Measurements from ENCODE around the gene CLK4.
A peak's percentile ranks its signal among the peaks of the same experiment; 100 is the strongest.

Gene CLK4

DNA sequence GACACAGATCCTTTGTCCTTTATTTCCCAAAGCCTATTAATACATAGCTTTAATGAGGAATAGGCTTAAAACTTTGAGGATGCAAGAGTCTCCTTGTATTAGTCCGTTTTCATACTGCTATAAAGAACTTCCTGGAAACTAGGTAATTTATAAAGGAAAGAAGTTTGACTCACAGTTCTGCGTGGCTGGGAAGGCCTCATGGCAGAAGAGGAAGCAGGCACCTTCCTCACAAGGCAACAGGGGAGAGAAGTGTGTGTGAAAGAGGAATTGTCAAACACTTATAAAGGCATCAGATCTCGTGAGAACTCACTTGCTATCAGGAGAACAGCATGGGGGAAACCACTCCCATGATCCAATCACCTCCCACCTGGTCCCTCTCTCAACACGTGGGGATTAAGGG is 5.4 kb upstream of the CLK4 start:
- no peak for DNase-seq

DNA sequence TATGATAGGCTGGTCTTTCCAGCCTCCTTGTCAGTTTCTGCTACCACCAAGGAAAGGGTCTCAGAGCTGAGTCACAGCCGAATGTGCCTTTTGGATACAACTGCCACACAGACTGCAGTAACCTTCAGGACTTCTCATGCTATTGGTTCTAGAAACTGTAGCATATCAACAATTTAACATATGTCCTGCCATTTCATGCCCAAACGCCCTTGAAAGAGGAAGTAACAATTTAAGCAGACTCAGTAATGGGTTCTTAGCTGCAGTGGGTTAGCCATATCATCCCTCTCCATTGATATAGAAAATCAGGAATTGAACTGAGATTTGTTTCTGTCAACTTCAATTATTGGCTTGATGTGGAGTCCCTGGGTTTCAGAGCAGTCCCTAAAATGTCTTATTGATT is 4.1 kb upstream of the CLK4 start:
- no peak for DNase-seq

DNA sequence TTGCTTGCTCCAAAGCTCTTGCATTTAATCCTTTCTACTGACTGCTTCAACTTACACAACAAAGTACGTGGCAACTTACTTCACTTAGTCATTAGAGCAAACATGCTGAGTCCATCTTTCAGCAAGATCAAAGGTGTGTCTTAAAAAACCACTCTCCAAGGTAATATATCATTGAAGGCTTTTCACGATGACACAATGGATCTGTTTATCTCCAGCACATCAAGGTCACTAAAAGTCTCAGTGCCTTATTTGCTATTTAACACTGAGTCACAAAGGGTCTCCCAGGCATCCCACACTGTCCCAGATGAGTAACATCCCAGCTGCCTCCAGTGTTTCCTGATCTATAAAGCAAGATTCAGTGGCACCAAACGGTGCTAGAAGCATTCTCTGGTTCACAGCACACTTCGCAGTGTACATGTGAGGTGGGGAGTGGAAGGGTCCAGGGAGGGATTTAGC is 3.7 kb upstream of the CLK4 start:
- no peak for DNase-seq

DNA sequence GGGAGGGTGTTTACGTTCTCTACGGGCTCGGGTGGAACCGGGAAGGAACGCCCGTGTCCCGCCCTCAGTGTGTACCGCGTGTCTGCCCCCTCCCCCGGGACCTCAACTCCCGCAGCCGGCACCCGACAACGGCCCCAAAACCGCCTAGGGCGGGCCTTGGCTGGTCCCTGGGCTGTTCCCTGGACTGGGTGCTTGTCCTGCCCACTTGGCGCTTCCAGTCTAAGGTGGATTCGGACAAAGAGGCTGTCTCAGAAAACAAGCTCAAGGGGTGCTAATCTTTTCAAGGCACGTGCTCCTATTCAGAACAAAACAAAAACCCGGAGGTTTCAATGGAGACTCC is 379 bp upstream of the CLK4 start:
- no peak for DNase-seq

DNA sequence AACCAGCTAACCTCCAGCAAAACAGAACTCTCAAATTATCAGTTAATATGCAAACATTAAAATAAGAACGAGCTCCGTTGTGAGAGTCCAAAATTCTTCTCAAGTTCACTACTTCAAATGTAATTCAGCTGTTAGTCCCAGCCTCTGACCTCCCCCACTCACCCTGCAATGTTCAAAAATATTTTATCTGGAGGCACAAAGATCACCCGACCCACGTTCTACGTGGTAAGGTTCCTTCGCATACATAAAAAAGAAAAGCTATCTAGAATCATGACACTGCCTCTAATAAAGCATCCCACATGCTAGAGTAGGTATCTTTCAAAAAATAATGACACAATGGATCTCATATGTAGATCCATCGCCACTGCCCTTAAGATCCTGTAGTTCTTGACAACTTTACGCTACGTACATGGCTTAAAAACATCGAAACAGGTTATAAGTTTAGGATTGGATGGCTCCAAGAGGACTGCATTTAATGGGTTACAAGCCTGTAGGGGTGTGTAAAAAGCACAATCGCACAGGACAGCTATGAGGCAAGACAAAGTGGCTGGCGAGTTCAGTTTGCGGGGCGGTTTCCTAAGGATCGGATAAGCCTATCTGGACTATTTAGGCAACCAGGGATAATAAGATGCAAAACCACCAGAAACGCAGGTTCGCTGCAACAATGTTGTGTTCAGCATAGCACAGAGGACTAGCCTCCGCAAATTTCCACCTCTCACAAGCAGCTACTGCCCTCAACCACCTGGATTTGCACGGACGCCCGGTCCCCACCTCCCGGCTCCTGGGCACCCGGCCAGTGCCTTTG is 969 bp downstream of the CLK4 start:
- DNase-seq = no peak

DNA sequence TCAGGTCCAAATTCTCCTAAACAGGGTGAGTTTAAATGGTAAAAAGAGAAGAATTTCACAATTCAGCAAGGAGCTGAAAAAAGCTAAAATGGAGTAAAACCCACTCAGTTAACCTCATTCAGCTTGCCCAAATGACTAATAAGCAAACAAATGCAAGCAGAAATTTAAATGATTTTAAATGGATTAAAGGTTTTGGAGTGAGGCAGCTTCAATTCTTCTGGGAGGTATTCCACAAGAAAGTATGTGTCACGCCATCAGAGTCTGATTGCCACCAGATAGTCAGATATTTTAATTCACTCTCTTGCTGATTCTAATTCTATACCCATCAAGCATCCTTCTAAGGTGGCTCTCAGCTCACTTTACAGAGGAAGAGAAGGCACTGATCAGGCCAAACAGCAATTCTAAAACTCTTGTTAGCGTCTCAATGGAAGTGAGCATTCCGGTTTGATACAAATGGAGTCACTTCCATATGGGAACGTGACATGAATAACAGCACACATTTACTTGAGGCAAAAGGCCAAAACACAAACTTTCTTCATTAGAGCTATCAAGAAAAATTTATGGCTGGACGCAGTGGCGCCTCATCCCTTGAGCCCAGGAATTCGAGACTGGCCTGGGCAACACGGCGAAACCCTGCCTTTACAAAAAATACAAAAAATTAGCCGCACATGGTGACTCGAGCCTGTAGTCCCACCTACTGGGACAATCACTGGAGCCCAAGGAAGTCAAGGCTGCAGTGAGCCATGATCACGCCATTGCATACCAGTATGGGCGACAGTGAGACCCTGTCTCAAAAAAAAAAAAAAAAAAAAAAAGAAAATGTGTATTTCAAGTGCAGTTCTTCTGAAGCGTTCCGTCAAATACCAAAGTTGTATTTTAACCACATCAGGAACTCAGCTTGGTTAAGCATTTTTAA is 2.0 kb downstream of the CLK4 start:
- no peak for DNase-seq

DNA sequence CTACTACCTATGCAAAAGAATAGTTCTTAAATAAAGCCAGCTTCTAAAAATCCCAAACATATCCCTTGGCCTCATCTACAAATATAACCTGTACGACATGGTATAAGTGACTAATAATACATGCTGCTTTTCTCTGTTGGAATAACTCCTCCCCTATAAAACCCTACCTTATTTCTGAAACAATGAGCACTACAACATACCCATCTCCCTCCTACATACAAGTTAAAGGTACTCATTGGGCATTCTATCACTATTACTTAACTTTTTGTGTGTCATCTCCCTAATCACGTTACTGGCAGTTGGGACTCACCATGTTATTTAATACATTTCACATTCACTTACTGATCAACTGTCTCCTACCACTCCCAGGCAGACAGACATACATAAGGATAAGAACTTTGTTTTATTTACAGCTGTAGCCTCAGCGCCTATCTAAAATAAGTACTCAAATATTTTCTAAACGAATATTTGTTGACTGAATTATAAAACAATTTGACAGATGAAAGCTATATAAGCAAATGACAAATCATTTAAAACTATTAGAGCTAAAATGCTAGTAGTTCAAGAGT is 4.1 kb downstream of the CLK4 start:
- no peak for DNase-seq

DNA sequence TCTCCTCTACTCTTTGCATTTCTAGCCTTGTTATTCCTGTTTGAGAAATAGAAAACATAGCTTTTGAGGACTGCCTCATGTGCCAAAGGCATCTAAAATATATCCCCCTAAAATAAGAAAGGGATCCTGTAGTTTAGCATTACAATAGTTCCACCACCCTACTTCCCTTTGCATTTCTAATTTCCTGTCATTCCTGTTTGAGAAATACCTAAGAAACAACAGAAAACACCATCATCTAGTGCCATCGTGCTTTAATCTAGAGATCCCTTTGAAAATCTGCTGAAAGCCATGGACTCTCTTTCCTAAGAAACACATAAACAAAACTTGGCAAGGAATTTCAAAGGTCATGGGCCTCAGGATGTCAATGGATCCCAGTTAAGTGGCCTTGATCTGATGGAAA is 7.5 kb downstream of the CLK4 start:
- DNase-seq = no peak

DNA sequence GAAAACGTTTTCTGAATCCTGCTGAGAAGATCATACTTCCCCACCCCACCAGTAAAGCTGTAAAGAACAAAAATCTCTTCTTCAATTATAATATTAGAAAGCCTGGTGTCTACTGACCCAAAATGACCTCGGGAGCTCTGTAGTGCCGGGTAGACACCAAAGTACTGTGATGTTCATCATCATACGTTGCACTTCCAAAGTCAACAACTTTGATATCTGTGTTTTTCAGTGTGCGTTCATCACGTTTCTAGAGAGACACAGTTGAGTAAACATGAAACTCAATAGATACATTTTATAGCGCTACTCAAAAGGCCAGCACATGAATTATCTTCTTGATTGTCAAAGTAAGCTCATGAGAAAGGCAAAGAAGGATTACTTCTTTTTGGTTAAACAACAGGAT is 14.6 kb downstream of the CLK4 start:
- DNase-seq = no peak

DNA sequence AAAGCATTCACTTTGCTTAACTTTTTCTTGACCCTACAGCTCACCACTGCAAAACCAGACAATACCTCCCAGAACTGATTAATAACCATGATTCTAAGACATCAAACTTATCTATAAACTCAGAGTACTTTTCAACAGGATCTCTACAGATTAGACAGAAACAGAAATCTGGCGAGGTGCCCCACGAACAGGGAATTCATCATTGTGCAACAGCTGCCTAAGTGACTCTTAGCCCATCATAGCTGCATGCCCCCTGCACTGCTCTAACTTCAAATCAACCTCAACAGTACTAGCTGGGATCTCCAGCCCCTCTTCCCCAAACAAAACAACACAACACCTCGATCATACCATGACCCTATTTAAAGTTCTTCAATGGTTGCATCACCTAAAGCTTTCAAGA is 20.6 kb downstream of the CLK4 start:
- DNase-seq = no peak

DNA sequence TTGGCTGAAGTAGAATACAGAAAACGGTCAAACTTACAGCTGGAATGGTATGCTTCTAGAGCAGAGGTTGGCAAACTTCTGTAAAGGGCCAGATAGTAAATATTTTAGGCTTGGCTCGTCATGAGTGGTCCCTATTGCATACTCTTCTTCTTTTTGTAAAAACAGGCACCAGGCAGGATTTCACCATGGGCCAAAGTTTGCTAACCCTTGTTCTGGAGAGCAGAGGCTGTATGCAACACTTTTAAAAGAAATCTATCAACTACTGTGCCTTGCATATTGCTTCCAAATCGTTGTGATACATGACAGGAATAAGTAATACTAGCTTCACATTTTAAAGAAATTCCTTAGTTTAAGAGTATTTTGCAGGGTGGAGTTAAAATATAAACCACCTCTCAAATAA is 21.1 kb downstream of the CLK4 start:
- DNase-seq = no peak

DNA sequence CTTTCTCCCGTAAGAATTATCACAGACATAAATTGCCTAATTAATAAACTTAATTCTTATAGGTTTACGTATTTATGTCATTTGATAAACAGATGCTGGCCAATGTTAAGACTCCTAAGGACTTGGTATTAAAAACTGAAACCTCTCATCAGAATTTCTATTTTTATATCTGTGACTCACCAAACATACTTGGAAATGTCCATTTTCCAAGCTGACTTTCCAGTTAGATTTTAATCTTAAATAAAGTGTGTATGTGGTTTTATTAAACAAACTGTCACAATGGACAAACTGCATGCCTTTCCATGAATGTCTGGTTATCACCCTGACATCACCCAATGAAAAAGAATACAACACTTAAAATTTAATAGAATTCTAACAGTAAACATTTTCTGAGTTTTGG is 24.1 kb downstream of the CLK4 start:
- no peak for DNase-seq

DNA sequence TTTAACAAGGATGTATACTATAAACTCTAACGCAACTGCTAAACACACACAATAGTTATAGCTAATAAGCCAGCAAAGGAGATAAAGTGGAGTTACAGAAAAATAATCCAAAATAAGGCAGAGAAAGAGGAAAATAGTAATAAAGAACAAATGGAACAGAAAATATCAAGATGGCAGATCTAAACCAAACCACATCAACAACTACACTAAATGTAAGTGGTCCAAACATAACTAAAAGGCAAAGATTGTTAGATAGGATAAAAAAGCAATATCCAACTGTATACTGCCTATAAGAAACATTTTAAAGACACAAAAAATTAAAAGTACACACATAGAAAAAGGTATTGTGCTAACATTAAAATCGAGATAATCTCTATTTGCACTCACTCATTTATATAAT is 31.1 kb downstream of the CLK4 start:
- DNase-seq = no peak

DNA sequence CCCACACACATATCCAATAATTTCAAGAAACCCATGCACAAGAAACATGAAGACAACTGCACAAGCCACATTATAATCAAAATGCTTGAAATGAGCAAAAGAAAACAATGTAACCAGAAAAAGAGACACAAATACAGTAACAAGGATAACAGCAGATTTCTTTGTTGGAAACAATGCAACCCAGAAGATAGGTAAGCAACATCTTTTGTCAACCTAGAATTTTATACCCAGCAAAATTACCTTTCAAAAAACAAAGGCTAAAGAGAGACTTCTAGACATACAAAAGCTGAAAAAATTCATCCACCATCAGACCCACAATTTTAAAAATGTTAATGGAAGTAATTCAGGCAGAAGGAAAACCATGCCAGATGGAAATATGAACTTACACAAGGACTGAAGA is 31.7 kb downstream of the CLK4 start:
- no peak for DNase-seq

DNA sequence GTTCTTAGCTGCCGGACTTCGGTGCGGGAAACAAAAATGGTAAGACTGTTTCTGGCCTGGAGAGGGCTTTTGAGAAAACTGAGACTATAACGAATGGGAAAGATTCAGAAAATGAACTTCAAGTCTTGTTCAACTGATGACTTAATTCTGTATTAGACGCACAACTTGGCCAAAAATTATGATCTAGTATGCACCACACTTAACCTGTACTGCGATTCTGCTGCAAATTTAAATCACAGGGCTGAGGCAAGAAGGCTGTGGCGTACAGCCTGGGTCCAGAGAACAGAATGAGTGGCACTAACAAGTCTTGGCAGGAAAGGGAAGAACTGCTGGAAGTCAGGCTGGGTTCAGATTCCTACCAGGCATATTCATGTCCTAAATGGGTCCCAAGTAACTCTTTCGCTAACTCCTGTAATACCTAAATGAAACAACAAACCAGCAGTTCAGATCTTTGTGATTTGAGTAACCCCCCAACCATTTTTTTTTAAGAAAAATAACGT is 35.9 kb downstream of the CLK4 start:
- no peak for DNase-seq

DNA sequence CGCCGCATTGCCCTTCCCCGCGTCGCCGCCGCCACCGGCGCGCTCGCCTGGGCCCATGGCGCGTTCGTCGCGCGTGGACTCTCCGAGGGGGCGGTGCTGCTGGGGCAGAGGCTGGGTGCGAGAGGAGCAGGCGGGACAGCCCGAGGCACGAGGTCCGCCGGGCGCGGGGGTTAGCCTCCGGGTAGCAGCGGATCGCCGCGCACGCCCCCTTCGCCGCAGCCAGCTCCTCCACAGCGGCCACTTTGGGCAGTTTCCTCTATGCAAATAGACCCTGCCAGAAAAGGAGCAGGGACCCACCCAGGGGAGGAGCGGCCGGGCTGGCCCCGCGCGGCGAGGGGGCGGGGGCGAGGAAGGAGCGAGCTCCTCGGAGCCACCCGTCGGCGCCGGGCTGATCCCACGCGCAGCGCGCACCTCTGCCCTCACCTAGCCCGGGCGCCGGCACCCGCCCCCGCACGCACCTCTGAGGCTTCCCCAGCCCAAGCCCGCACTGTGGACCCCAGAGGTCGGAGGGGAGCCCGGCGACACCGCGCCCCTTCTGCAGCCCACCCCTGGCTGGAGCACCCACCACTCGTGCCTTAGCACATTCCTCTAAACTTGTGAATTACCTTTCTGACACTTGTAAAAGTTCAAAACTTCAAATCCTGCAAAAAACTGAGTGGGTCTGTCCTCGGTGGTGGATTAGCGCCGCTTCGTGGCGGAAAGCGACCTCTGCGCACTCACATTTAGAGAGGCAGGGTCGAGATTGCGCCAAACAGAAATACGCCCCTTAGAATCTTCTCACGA is 36.5 kb downstream of the CLK4 start, which contains the start of gene COL23A1:
COL23A1 (minus strand) TSS at position 253 of the 783 bp plus-strand sequence.
- no peak for DNase-seq

DNA sequence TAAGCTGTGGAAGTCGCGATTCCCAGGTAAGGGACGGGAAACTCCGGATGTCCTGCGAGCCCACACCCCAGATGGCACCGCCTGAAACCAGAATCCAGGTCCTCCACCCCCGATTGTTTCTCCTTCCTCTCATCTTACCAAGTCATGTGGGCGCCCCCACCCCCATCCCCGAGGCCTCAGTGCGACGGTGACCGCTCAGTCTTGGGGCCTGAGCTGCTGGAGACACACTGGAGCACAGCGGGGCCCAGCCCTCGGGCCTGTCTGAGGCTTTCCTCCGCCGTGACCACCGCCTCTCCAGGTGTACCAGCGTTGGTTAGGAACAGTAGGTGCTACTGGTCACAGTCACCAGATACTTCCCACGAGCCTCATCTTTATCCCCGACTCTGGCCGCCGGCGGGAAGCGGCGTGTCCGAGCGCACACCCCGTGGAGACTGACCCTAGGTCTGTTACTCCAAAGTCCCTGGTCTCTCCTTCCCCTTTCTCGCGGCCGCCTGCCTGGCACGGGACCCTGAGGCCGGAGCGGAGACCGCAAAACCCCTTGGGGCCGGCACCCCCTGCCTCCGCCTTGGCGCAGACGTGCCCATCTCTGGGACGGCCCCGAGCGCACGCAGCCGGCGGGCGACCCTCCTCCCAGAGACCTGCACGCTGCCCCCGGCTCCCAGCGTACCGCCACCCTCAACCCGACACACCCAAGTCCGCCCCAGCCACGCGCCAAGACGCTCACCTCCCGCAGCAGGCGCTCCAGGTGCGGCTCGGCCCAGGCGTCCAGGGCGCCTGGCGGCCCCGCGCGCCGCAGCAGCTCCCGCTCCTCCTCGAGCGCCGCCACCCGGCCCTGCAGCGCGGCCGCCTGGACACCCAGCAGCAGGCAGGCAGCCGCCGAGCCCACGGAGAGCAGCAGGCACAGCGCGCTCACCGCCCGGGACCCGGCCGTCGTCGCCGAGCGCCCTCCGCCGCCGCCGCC is 37.4 kb downstream of the CLK4 start:
- DNase-seq = no peak

DNA sequence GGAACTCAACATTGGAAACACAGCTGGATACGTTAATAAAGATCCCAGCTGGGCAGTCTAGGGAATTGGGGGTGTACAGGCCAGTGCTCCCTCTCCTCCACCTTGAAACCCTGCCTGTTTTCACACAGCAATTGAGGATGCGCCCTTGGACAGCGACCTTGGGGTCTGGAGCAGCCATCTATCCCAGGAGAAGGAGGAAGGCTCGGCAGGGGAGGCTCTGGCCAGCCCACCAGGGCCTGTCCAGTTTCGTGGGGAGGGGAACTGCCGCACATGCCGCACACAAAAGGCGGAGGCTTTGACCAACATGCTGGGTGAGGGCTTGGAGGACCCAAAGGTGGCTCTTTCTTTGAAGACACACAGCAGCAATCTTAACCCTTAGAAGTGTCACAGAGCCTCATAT is 38.1 kb downstream of the CLK4 start:
- no peak for DNase-seq

DNA sequence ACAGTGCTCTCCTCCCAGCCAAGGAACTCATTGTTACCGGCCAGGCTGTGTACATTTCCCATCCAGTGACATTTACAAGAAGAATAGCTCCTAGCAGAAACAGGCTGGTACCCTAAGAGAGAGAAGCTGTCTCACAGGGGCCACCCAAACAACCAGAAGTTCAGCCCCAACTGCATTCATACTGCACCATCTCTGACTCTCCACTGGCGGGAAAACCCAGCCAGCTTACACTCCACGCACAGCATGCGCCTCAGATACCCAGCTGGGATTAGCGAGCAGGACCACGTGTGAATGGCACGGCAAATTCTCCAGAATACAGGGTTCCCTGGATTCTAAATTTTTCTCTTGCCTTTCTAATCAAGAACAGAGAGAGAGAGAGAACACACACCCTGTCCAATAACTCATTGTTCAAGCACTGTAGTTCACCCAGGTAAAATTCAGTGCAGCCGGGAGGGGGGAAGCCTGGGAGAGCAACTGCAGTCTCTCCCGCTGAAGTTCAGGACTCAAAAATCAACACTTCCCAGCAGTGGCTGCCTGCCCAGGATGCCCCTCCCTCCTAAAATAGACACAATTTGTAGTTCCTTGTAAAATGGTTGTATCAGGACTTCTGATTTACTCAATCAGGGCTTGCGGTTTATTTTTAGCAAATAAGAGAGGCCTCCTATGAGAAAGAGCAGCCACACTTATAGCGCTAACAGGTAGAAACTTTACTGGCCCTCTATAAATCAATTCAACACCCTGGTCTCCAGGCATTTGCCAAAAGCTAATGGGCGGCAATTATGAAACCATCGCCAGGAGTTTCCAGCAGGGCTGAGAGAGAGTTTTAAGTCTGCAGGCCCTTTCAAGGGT is 38.9 kb downstream of the CLK4 start:
- DNase-seq = no peak

DNA sequence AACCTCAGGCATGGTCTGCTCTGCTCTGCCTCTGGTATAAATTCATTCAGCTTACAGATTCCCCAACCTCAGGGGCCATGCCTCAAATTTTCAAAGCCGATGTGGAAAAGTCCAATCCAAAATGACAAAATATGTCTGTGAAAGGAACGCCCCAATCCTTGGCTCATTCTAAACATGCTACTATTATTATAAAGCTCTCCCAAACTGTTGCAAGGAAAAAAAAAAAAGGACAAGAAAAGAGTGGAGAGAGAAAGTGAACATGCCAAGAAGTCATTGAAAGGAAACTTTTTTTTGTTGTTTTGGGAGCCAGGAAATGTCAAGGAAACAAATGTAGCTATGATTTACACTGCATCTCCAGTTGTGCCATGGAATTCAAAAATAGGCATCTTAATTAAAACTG is 40.5 kb downstream of the CLK4 start:
- no peak for DNase-seq

DNA sequence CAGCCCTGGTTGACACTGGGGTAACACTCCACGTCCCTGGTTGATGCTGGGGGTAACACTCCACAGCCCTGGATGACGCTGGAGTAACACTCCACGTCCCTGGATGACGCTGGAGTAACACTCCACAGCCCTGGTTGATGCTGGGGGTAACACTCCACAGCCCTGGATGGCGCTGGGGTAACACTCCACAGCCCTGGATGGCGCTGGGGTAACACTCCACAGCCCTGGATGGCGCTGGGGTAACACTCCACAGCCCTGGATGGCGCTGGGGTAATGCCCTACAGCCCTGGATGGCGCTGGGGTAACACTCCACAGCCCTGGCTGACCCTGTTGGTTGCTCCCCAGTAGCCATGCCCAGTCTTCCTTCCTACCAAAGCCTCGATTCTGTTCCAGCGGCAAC is 41.4 kb downstream of the CLK4 start:
- DNase-seq = peak; percentile 46
